Heart left ventricle (tissue), 16 donors: ENCODE results near the gene KRTAP2-1. TPM values are rescaled to one million over a fixed set of nuclear protein-coding genes. Genes with fewer than 3 reads are reported as not detected.
"Not testable (repeated sequence)": the region's sequence is repeated elsewhere in the genome, so short reads cannot be mapped to it uniquely, and the experiment has no call there.

Experiments
- ATAC-seq, 4 donors: fragments of 200-7000 bp; cut with Tn5 transposase; one replicate each; pipeline ENCODE4 v1.9.1; 2020 to 2022; ENCODE audit warnings: moderate library complexity in 4 of 4, mild to moderate bottlenecking in 3 of 4, moderate number of reproducible peaks in 1 of 4
- DNase-seq, 5 donors: peaks; one replicate each; pipeline ENCODE4 v3.0.0-alpha.2; 2020
- H3K27ac ChIP-seq, 12 donors: fragments of 200-600 bp; sonication (generic) in 4 of 12; one replicate each; pipeline versions ENCODE4 v1.5.0 to v1.8.0; 2016 to 2022; ENCODE audit warnings: mild to moderate bottlenecking in 2 of 12
- H3K27me3 ChIP-seq, 9 donors: fragments of 200-600 bp; sonication (generic) in 2 of 9; one replicate each; pipeline versions ENCODE4 v1.5.1 to v1.8.0; 2016 to 2022; ENCODE audit warnings: mild to moderate bottlenecking in 3 of 9
- H3K36me3 ChIP-seq, 9 donors: fragments of 200-600 bp; sonication (generic) in 2 of 9; one replicate each; pipeline versions ENCODE4 v1.5.0 to v1.8.0; 2018 to 2022; ENCODE audit warnings: mild to moderate bottlenecking in 2 of 9
- H3K4me1 ChIP-seq, 12 donors: fragments of 200-600 bp; sonication (generic) in 4 of 12; one replicate each; pipeline versions ENCODE4 v1.5.0 to v1.8.0; 2016 to 2022; ENCODE audit warnings: mild to moderate bottlenecking in 3 of 12
- H3K4me3 ChIP-seq, 12 donors: fragments of 200-600 bp; sonication (generic) in 4 of 12; one replicate each; pipeline versions ENCODE4 v1.5.0 to v1.8.0; 2017 to 2022; ENCODE audit warnings: mild to moderate bottlenecking in 9 of 12, moderate library complexity in 4 of 12
- H3K9me3 ChIP-seq, 12 donors: fragments of 200-600 bp; sonication (generic) in 4 of 12; one replicate each; pipeline versions ENCODE4 v1.5.0 to v1.8.0; 2016 to 2022; ENCODE audit warnings: mild to moderate bottlenecking in 1 of 12
- POLR2A ChIP-seq, 2 donors: fragments of 450-650 bp; IDR thresholded peaks; one replicate each; pipeline ENCODE4 v1.6.1; 2017; ENCODE audit warnings: antibody characterized with exemption in 2 of 2, mild to moderate bottlenecking in 2 of 2, moderate library complexity in 2 of 2
- WGBS, 4 donors: extraction: QIAGEN DNeasy Blood & Tissue Kit in 2 of 4; methylation state at CpG; one replicate each; pipeline versions ENCODE4 v1.1.5 to v1.1.7; 2013 to 2018; 5-methylcytosine and 5-hydroxymethylcytosine counted together
- intact Hi-C, 10 donors: fragments of 100-400 bp; cut with DNase I; formaldehyde crosslinking; loops; one replicate each; pipeline versions ENCODE4 v1.11.1 to v1.14.2; 2022
- polyA plus RNA-seq, 2 donors: library from polyadenylated mRNA; stranded (reverse); fragments of 200-250 nt; gene quantifications; one replicate each; pipeline ENCODE4 v1.2.3, GENCODE V29; 2013
- total RNA-seq, 9 donors: library from RNA; depleted of rRNA in 2 of 9; stranded (reverse); fragments of >200 nt in 2 of 9; fragmentation: NEBNext Ultra II Directional in 3 of 9; extraction: Animal tissue kit (Norgen Biotek cat#: 25700) in 3 of 9; gene quantifications; one replicate each; pipeline versions ENCODE4 v1.1.0 to v1.2.4, GENCODE V29; 2016 to 2023
- TF ChIP-seq, protein P1 (sequence below), 12 donors: fragments of 200-600 bp; sonication (generic) in 4 of 12; IDR thresholded peaks; one replicate each; pipeline versions ENCODE4 v1.5.0 to v1.8.0; 2018 to 2022; ENCODE audit warnings: antibody characterized with exemption in 12 of 12, mild to moderate bottlenecking in 5 of 12
- donor health status: ischemic (EF 13 %, LVEDD 7.1; RV severe dilation, severe dysfunction).
- donor health status: healthy with polysubstance abuse.
- donor health status: DM: no; HTN: yes; CAD: no.
- donor health status: DM: no; HTN: no; CAD: no.
- donor health status: ischemic (EF 25% LVEDD 6.9; RV normal size, moderate dysfunction).
- donor health status: ischemic (EF 25% LVEDD 5.7; RV mildly dilated, moderate dysfunction).
- donor health status: healthy.
- donor health status: DM: yes; HTN: yes; CAD: no.
- donor health status: ischemic (EF 35%, LVEDD 5.7; RV mildly dilated, moderate dysfunction).
- donor health status: nonischemic (EF 11% LVEDD 7.7; RV severe dilation, severe dysfunction).
- donor health status: DM: yes; HTN: yes; CAD: no.
- donor health status: PGD.
- donor health status: ischemic (EF 29% LVEDD 5.4; RV normal size, mild dysfunction).
- donor health status: nonischemic (EF 23%, LVEDD 6.1; RV moderate dilation, normal function).

The KRTAP2-1 gene
- total and polyA plus RNA-seq, 11 donors, result not detected

DNA sequence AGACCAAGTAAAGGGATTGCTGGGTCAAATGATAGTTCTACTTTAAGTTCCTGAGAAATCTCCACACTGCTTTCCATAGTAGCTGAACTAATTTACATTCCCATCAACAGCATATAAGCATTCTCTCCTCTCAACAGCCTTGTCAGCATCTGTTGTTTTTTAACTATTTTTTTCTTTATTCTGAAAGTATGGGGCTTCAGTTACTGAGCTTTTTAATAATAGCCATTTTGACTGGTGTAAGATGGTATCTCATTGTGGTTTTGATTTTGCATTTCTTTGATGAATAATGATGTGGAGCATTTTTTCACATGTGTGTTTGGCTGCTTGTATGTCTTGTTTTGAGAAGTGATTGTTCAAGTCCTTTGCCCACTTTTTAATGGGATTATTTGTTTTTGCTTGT, 5.5 kb upstream of the KRTAP2-1 start:
- H3K9me3 ChIP-seq, result peaks cover 0 to 11% (median 1%) of the 10 kb centered on the region in 12 donors
- H3K4me3 ChIP-seq, result no peak overlapping the region
- H3K36me3 ChIP-seq, result no peaks in the 10 kb centered on the region
- TF ChIP-seq POLR2A (IDR thresholded peaks at IDR 0.05), result no peak
- TF ChIP-seq, protein P1, sequence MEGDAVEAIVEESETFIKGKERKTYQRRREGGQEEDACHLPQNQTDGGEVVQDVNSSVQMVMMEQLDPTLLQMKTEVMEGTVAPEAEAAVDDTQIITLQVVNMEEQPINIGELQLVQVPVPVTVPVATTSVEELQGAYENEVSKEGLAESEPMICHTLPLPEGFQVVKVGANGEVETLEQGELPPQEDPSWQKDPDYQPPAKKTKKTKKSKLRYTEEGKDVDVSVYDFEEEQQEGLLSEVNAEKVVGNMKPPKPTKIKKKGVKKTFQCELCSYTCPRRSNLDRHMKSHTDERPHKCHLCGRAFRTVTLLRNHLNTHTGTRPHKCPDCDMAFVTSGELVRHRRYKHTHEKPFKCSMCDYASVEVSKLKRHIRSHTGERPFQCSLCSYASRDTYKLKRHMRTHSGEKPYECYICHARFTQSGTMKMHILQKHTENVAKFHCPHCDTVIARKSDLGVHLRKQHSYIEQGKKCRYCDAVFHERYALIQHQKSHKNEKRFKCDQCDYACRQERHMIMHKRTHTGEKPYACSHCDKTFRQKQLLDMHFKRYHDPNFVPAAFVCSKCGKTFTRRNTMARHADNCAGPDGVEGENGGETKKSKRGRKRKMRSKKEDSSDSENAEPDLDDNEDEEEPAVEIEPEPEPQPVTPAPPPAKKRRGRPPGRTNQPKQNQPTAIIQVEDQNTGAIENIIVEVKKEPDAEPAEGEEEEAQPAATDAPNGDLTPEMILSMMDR (IDR thresholded peaks at IDR 0.05), result no peak
- intact Hi-C loops, result no loop called here
- DNase-seq (no peak), ATAC-seq (no peak)
- no peak overlapping the region for H3K27ac ChIP-seq
- peaks cover 0 to 45% (median 19%) of the 10 kb centered on the region in 9 donors for H3K27me3 ChIP-seq
- H3K4me1 ChIP-seq, result no peaks in the 10 kb centered on the region

DNA sequence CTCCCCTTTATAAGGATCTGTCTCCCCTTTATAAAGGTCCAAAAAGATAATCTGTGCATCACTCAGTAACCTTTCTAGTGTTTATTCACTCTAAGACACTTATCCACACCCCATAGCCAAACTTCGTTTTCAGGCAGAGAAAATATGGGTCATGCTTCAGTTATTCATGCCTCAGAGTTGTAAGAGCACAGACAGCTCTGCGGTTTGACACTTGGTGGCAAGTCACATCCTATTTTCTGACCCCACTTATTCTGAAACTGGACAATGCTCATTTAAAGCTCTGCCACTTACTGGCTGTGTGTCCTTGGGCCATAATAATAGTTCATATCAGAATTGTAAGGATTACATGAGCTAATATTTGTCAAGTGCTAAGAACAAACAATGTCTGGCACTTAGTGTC, 2.0 kb upstream of the KRTAP2-1 start:
- H3K27me3 ChIP-seq, result peaks cover 0 to 49% (median 22%) of the 10 kb centered on the region in 9 donors
- WGBS, 4 donors, result 49 to 64% (median 61%) methylated on average over 2 of the region's 2 CpGs

DNA sequence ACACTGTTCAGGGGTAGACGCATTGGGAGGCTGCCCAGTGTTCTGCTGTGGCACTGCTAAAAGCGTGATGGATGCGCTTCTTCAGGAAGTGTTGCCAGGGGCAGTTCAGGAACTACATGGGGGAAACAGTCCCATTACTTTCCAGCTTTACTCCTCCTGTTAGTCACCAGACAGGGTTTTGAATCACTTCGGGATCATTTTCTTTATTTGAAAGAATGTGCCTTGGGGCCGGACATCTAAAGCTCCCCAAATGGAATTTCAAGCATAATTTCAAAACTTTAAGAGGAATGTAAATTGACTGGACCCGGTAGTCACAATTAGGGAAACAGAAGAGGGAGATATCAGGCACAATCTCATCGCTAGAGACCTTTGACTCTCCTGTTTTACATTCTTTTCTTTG, 1.3 kb upstream of the KRTAP2-1 start:
- WGBS, 4 donors, result 72 to 77% (median 73%) methylated on average over 7 of the region's 7 CpGs
- ATAC-seq (no peak), DNase-seq (no peak)
- Histone ChIP-seq H3K27ac (no peak overlapping the region), H3K9me3 (peaks cover 0 to 6% (median 0%) of the 10 kb centered on the region in 12 donors), H3K36me3 (no peaks in the 10 kb centered on the region), H3K4me1 (no peaks in the 10 kb centered on the region), H3K27me3 (peaks cover 0 to 49% (median 22%) of the 10 kb centered on the region in 9 donors), H3K4me3 (no peak overlapping the region)
- intact Hi-C loops, result no loop called here
- no peak for TF ChIP-seq POLR2A (IDR thresholded peaks at IDR 0.05)
- TF ChIP-seq, protein P1 (IDR thresholded peaks at IDR 0.05), result no peak

More for the DNA sequence above, 2.0 kb upstream of the KRTAP2-1 start:
- H3K27ac ChIP-seq, result no peak overlapping the region
- no peaks in the 10 kb centered on the region for H3K4me1 ChIP-seq
- no peak for DNase-seq
- H3K9me3 ChIP-seq, result peaks cover 0 to 9% (median 0%) of the 10 kb centered on the region in 12 donors
- H3K4me3 ChIP-seq, result no peak overlapping the region
- TF ChIP-seq, protein P1 (IDR thresholded peaks at IDR 0.05), result no peak
- no peak for TF ChIP-seq POLR2A (IDR thresholded peaks at IDR 0.05)
- ATAC-seq, result no peak
- H3K36me3 ChIP-seq, result no peaks in the 10 kb centered on the region
- intact Hi-C loops, result no loop called here

DNA sequence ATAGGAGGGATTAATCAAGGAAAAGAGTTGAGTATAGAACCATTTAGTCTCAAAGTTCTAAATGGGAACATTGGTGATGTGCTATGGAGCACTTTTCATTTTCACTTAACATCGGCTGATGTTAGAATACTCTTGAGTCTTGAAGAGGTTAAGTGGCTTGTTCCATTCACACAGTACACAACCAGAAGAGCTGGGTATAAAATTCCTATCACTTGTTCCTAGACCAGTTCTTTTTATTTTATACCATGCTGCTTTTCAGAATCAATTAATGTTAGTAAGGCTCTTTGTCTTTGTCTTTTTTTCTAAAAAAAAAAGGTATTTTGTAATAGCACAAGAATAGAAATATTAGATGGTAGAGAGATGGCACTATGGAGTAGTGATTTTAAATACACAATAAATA, 4.2 kb downstream of the KRTAP2-1 start:
- WGBS, 4 donors, result 92 to 99% (median 98%) methylated on average over 1 of the region's 1 CpG
- intact Hi-C loops, result no loop called here
- H3K27ac ChIP-seq, result no peak overlapping the region

DNA sequence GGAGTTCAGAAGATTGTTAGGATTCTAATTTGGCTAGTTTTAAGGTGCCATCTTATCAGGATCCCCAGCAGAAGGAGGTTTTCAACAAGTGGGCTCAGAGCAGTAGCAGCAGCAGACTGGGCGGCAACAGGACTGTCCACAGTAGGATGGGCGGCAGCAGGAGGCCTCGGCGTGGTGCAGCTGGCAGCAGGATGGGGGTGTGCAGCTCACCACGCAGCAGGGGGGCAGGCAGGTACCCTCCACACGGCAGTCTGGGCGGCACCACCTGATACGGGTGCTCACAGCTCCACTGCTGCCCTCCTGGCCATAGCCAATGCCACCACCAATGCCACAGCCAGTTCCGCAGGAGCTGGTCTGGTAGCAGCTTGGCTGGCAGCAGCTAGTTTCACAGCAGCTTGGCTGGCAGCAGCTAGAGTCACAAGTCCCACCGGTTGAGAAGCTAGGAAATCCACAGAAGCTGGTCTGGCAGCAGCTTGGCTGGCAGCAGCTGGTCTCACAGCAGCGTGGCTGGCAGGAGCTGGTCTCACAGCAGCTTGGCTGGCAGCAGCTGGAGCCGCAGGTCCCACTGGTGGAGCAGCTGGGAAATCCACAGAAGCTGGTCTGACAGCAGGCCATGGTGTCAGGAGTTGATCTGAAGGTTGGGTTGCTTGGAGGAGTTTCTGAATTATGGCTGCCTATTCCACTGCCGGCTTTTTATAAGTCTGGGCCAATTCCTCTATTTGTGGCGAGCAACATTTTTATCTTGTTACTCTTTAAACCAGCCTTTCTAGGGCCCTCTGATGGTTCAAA, 6.1 kb downstream of the KRTAP2-1 start, which contains the start of gene KRTAP1-1:
Gene KRTAP1-1 (minus strand): TSS at position 668 of the 789 bp plus-strand sequence. CDS start 53 bp downstream, at position 615.
- H3K27ac ChIP-seq, intact Hi-C loops, H3K4me3 ChIP-seq, H3K4me1 ChIP-seq, H3K9me3 ChIP-seq, H3K36me3 ChIP-seq, ATAC-seq: not testable (repeated sequence)
- H3K27me3 ChIP-seq, result peaks cover 0 to 11% (median 3%) of the 10 kb centered on the region in 9 donors
- WGBS, 4 donors, result 61 to 79% (median 71%) methylated on average over 10 to 14 of the region's 14 CpGs
- peak in 1 of 5 donors; percentile 39 for DNase-seq

More for the DNA sequence above, 4.2 kb downstream of the KRTAP2-1 start:
- DNase-seq (no peak), ATAC-seq (no peak)
- H3K4me1 ChIP-seq, result no peaks in the 10 kb centered on the region
- peaks cover 0 to 21% (median 8%) of the 10 kb centered on the region in 9 donors for H3K27me3 ChIP-seq
- TF ChIP-seq POLR2A (IDR thresholded peaks at IDR 0.05), result no peak
- TF ChIP-seq, protein P1 (IDR thresholded peaks at IDR 0.05), result no peak
- H3K4me3 ChIP-seq, result no peak overlapping the region
- peaks cover 0 to 6% (median 0%) of the 10 kb centered on the region in 12 donors for H3K9me3 ChIP-seq
- H3K36me3 ChIP-seq, result no peaks in the 10 kb centered on the region
